Parathyroid adenoma (tissue), 2 donors: ENCODE results near the gene LBHD1.

Source experiments
- H2AFZ ChIP-seq: fragments of 300-600 bp; sonication (generic); one replicate; pipeline ENCODE4 v1.7.0; 2017; ENCODE audit warnings: antibody characterized with exemption, mild to moderate bottlenecking
- H3K27ac ChIP-seq: fragments of 300-600 bp; sonication (generic); one replicate; pipeline ENCODE4 v1.7.0; 2017
- H3K27me3 ChIP-seq: fragments of 300-600 bp; sonication (generic); one replicate; pipeline ENCODE4 v1.7.0; 2017; ENCODE audit warnings: low read length; ENCODE audit not compliant: control insufficient read depth, insufficient read depth
- H3K36me3 ChIP-seq: fragments of 300-600 bp; sonication (generic); one replicate; pipeline ENCODE4 v1.7.0; 2017; ENCODE audit warnings: low read length; ENCODE audit not compliant: control insufficient read depth, insufficient read depth
- H3K4me1 ChIP-seq: fragments of 300-600 bp; sonication (generic); one replicate; pipeline ENCODE4 v1.7.0; 2017; ENCODE audit warnings: control low read depth
- H3K4me2 ChIP-seq: fragments of 300-600 bp; sonication (generic); one replicate; pipeline ENCODE4 v1.7.0; 2017; ENCODE audit warnings: low read length
- H3K4me3 ChIP-seq: fragments of 300-600 bp; sonication (generic); one replicate; pipeline ENCODE4 v1.7.0; 2017; ENCODE audit warnings: low read depth, low read length
- H3K79me2 ChIP-seq: fragments of 300-600 bp; sonication (generic); one replicate; pipeline ENCODE4 v1.7.0; 2017; ENCODE audit warnings: control low read depth
- H3K9ac ChIP-seq: fragments of 300-600 bp; sonication (generic); one replicate; pipeline ENCODE4 v1.7.0; 2017; ENCODE audit warnings: mild to moderate bottlenecking
- H3K9me3 ChIP-seq: fragments of 300-600 bp; sonication (generic); one replicate; pipeline ENCODE4 v1.7.0; 2017; ENCODE audit warnings: low read length; ENCODE audit not compliant: control insufficient read depth
- TF ChIP-seq, protein P1 (sequence below): fragments of 300-600 bp; sonication (generic); IDR thresholded peaks from one replicate; pipeline ENCODE4 v1.7.0; 2017; ENCODE audit warnings: antibody characterized with exemption, mild to moderate bottlenecking
- donor health status: primary hyperparathyroidism.

Gene LBHD1

DNA sequence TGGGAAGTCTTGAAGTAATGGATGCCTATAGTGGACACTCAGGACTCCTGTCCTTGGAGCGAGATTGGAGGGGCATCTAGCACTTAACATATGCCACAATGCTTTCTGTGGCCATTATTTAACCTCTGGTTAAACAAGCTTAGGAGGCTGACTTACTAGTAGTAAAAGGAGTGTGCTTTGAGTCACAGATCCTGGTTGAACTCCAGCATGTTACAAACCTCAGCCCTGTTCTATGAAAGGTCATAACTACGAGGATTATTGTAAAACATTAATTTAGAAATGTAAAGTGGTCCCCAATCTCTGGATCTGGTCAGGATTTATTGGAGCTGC, 1.1 kb upstream of the LBHD1 start:
- Histone ChIP-seq H3K4me3 (no peak overlapping the region), H3K27ac (no peak overlapping the region), H2AFZ (no peak overlapping the region), H3K36me3 (no peaks in the 10 kb centered on the region), H3K27me3 (no peaks in the 10 kb centered on the region), H3K4me2 (no peak overlapping the region), H3K79me2 (no peaks in the 10 kb centered on the region), H3K9ac (no peak overlapping the region), H3K9me3 (no peaks in the 10 kb centered on the region), H3K4me1 (peaks cover 4% of the 10 kb centered on the region)
- TF ChIP-seq, protein P1, sequence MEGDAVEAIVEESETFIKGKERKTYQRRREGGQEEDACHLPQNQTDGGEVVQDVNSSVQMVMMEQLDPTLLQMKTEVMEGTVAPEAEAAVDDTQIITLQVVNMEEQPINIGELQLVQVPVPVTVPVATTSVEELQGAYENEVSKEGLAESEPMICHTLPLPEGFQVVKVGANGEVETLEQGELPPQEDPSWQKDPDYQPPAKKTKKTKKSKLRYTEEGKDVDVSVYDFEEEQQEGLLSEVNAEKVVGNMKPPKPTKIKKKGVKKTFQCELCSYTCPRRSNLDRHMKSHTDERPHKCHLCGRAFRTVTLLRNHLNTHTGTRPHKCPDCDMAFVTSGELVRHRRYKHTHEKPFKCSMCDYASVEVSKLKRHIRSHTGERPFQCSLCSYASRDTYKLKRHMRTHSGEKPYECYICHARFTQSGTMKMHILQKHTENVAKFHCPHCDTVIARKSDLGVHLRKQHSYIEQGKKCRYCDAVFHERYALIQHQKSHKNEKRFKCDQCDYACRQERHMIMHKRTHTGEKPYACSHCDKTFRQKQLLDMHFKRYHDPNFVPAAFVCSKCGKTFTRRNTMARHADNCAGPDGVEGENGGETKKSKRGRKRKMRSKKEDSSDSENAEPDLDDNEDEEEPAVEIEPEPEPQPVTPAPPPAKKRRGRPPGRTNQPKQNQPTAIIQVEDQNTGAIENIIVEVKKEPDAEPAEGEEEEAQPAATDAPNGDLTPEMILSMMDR = no peak

DNA sequence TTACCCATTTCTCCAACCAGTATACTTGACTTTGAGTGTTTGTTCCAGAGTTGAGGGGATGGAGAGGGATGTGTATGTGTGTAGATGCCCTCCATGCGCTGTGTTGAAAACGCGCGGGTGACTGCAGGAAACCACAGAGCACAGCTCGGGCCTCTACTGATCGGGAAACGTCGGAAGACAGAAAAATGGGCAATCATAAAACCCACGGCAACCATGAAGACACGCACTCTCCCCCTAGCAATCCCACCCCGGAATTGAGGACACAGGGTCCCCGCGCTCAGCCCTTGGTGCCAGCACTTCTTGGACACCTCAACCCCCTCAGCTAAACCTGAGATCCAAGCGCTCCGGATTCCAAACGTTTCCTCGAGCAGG, 845 bp downstream of the LBHD1 start:
- TF ChIP-seq, protein P1 = no peak

DNA sequence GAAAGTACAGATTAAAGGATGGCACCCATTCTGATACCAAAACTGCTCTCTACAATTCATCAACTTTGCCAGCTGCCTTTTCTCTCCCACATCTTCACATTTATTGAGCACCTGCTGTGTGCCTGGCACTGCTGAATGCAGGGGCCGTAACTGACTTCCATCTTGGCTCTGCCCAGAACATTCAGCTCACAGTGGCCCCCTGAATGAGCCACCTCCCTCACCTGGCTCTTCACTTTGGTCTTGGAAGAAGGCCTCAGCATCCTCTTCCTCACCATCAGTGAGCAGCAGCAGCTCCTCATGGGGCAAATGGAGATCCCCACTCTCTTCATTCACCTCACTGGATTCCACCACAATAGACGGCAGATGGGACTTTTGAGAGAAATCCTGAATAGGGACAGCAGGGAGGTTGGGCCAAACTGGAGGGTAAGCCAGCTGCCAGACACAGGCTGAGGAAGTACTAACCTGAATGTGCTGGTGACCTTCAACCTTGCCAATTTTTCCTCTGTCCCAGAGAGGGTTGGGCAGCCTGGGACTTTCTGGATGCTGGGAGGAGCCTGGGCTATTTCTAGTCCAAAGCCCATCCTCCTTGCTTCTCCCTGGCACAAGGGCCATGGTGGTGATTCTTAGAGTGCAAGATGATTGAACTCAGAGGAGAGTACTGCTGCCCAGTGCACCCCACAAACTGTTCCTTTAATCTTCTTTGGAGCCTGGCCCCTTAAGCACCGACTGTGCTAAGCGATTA, 2.5 kb downstream of the LBHD1 start:
- Histone ChIP-seq H3K27ac (no peak overlapping the region), H3K4me3 (no peak overlapping the region), H3K9ac (no peak overlapping the region)

More for the DNA sequence above, 845 bp downstream of the LBHD1 start:
- peak overlapping the region; percentile 81 for H2AFZ ChIP-seq
- H3K27me3 ChIP-seq = no peaks in the 10 kb centered on the region
- no peaks in the 10 kb centered on the region for H3K79me2 ChIP-seq
- peaks cover 2% of the 10 kb centered on the region for H3K4me1 ChIP-seq
- H3K4me2 ChIP-seq = peak overlapping the region; percentile 60
- no peak overlapping the region for H3K9ac ChIP-seq
- H3K36me3 ChIP-seq = no peaks in the 10 kb centered on the region
- H3K4me3 ChIP-seq = peak overlapping the region; percentile 73
- H3K9me3 ChIP-seq = no peaks in the 10 kb centered on the region
- H3K27ac ChIP-seq = peak overlapping the region; percentile 75

DNA sequence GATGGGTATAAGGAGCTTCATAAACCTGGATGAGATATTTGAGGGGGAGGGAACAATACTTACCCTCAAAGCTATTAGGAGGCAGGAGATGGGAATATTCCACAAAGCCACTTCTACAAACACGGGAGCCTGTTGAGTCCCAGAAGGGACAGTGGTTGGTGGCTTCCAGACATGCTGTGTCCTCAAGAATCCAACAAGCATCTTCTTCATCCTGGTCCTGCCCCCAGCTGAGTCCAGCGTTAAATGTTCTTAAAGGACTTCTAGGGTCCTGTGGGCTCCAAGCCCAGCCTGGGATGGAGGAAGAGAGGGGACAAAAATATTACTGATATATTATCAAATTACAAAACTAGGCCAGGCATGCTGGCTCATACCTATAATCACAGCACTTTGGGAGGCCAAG, 4.6 kb downstream of the LBHD1 start:
- H3K36me3 ChIP-seq = no peaks in the 10 kb centered on the region
- no peak overlapping the region for H3K4me3 ChIP-seq
- TF ChIP-seq, protein P1 = no peak

More for the DNA sequence above, 2.5 kb downstream of the LBHD1 start:
- Histone ChIP-seq H3K4me2 (no peak overlapping the region), H3K27me3 (no peaks in the 10 kb centered on the region), H3K36me3 (no peaks in the 10 kb centered on the region), H3K9me3 (no peaks in the 10 kb centered on the region), H3K79me2 (no peaks in the 10 kb centered on the region), H2AFZ (no peak overlapping the region), H3K4me1 (peaks cover 2% of the 10 kb centered on the region)
- TF ChIP-seq, protein P1 = no peak

DNA sequence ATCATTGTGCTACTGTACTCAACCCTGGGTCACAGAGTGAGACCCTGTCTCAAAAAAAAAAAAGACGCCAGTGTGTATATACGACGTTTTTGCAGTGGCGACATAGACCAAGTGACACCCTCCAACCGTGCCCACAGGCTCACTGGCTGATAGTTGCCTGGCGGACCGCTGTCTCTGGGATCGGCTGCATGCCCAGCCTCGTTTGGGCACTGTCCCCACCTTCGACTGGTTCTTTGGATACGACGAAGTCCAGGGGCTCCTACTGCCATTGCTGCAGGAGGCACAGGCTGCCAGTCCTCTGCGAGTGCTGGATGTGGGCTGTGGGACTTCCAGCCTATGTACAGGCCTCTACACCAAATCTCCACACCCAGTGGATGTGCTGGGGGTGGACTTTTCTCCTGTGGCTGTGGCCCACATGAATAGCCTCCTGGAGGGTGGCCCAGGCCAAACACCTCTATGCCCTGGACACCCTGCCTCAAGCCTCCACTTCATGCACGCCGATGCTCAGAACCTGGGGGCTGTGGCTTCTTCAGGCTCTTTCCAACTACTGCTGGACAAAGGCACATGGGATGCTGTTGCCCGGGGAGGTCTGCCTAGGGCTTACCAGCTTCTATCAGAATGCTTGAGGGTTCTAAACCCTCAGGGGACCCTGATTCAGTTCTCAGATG, 5.7 kb downstream of the LBHD1 start:
- H2AFZ ChIP-seq = no peak overlapping the region
- peaks cover 2% of the 10 kb centered on the region for H3K4me1 ChIP-seq
- H3K79me2 ChIP-seq = no peaks in the 10 kb centered on the region
- no peaks in the 10 kb centered on the region for H3K9me3 ChIP-seq
- H3K9ac ChIP-seq = no peak overlapping the region
- H3K4me2 ChIP-seq = peak overlapping the region; percentile 86
- TF ChIP-seq, protein P1 = no peak
- no peaks in the 10 kb centered on the region for H3K36me3 ChIP-seq
- no peaks in the 10 kb centered on the region for H3K27me3 ChIP-seq
- peak overlapping the region; percentile 75 for H3K4me3 ChIP-seq
- no peak overlapping the region for H3K27ac ChIP-seq

More for the DNA sequence above, 4.6 kb downstream of the LBHD1 start:
- H3K4me1 ChIP-seq = peaks cover 2% of the 10 kb centered on the region
- no peak overlapping the region for H3K9ac ChIP-seq
- no peaks in the 10 kb centered on the region for H3K27me3 ChIP-seq
- no peaks in the 10 kb centered on the region for H3K9me3 ChIP-seq
- H3K27ac ChIP-seq = no peak overlapping the region
- no peak overlapping the region for H3K4me2 ChIP-seq
- H3K79me2 ChIP-seq = no peaks in the 10 kb centered on the region
- no peak overlapping the region for H2AFZ ChIP-seq
